VCaP (cell line): ENCODE results near the gene RBM46.

Experiments
- H3K27ac ChIP-seq: fragments of 450-650 bp; 2 replicates; pipeline ENCODE4 v1.5.1; 2017
- TF ChIP-seq, protein P1 (sequence below): fragments of 450-650 bp; conservative IDR thresholded peaks from 2 replicates; pipeline ENCODE4 v1.5.1; 2017; ENCODE audit warnings: mild to moderate bottlenecking, moderate library complexity

RBM46 gene

DNA sequence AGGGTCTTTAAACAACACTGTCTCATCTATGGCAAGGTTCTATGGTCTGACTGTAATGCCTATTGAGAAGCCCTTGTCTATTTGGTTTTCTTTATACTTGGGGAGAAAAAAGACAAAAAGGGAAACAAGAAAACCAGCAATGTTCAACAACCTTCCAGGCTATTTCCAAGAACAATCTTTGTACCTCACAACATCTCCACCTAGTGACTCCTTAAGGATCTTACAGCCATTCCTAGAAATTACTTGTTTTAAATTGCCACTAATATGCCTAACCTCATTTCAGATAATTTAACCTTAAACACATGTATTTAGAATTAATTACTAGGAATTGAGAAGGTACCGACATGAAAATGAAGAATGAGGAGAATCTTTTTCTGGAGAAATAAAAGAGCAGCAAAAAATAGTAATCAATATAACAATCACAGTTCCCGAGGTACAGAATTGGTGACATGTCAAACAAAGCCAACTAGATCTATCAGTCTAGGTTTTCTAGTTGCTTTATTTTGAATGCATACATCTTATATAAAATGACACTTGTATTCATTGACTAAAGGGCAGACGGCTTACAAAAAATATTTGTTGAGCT lies 1.6 kb upstream of the RBM46 start:
- H3K27ac ChIP-seq: no peak overlapping the region
- TF ChIP-seq, protein P1, sequence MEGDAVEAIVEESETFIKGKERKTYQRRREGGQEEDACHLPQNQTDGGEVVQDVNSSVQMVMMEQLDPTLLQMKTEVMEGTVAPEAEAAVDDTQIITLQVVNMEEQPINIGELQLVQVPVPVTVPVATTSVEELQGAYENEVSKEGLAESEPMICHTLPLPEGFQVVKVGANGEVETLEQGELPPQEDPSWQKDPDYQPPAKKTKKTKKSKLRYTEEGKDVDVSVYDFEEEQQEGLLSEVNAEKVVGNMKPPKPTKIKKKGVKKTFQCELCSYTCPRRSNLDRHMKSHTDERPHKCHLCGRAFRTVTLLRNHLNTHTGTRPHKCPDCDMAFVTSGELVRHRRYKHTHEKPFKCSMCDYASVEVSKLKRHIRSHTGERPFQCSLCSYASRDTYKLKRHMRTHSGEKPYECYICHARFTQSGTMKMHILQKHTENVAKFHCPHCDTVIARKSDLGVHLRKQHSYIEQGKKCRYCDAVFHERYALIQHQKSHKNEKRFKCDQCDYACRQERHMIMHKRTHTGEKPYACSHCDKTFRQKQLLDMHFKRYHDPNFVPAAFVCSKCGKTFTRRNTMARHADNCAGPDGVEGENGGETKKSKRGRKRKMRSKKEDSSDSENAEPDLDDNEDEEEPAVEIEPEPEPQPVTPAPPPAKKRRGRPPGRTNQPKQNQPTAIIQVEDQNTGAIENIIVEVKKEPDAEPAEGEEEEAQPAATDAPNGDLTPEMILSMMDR: peak; percentile 82

DNA sequence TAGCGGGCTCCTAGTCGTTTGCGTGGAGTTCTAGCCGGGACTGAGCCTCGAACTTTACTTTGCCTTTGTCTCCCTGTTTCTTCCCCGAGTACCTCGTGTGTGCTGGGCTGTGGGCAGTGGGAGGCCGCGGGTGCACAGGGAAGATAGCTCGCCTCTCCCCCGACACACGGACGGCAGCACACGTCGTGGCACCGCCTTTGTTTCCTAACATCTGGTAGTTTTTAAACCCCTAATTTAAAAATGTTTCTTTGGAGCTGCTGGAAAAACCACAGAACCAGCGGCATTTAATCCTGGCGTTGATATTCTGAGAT lies 866 bp downstream of the RBM46 start:
- TF ChIP-seq, protein P1: no peak
- no peak overlapping the region for H3K27ac ChIP-seq

DNA sequence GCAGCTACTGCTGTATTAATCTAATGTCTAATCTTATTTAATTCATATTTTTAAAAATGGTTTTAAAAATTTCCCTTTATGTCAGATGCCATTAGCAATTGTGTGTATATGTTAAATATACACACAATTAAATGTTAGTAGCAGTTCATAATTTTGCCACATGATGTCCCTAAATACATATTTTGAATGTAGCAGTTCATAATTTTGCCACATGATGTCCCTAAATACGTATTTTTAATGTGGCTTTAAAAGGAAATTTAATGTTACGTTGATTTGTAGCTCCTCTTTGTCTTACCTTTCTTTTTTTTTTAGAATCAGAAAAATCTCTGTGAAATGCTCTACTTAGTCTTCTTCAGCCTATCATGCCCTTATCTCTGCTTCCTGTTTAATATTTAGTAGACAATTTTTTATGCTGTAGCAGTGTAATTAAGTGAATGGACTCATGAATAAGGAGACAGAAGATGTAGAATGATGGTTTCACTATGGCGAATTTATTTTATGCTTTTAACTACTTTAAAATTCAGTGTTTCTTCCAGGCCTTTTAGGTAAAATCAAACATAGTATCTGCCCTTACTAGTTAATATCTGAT lies 26.1 kb downstream of the RBM46 start:
- TF ChIP-seq, protein P1: peak; percentile 84
- H3K27ac ChIP-seq: peak overlapping the region; percentile 30; the same call in 1 of the 2 replicates

DNA sequence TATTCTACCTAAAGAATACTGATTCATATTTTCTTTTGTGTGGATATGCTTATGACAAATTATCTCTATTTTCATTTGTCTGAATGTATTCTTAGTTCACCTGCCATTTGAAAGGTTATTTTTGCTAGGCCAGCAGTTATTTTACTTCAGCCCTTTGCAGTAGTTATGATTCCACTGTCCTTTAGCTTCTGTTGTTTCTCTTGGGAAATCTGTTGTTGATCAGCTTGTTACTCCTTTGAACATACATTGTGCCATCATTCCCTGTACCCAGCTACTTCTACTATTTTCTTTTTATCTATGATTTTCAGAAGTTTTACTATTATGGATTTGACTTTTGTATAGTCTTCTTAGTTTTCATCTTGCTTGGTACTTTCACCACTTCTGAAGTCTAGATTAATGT lies 37.2 kb downstream of the RBM46 start:
- TF ChIP-seq, protein P1: no peak
- H3K27ac ChIP-seq: no peak overlapping the region

DNA sequence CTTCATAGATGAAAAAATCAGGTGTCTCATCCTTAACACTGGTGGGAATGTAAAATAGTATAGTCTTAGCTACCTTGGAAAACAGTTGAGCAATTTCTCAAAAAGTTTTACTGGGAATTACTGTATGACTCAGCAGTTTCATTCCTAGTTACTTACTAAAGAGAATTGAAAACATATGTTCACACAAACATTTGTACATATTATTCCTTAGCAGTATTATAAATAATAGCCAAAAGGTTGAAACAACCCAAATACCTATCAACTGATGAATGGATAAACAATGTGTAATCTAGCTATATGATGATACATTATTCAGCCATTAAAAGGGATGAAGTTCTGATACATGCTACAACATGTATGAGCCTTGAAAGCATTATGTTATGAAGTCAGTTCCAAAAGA lies 41.7 kb downstream of the RBM46 start:
- TF ChIP-seq, protein P1: no peak
- no peak overlapping the region for H3K27ac ChIP-seq

DNA sequence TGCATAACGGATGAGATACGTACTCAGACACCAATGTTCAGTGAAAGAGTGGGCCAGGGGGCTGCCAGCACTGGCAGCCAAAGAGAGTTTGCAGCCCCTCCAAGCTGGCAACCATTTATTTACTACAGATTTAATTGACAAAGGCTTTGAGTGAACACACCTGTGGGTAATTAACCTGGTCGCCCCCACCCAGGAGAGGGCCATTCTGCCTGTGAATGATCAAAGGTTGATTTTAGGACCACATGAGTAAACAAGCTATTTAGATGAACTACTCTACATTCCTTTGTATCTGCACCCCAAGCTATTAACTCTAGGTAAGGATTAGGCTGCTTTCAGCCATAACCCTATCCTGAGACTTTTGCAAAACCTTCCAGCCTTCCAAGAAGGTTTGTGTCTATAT lies 55.0 kb downstream of the RBM46 start:
- peak overlapping the region; percentile 80 for H3K27ac ChIP-seq
- TF ChIP-seq, protein P1: no peak

DNA sequence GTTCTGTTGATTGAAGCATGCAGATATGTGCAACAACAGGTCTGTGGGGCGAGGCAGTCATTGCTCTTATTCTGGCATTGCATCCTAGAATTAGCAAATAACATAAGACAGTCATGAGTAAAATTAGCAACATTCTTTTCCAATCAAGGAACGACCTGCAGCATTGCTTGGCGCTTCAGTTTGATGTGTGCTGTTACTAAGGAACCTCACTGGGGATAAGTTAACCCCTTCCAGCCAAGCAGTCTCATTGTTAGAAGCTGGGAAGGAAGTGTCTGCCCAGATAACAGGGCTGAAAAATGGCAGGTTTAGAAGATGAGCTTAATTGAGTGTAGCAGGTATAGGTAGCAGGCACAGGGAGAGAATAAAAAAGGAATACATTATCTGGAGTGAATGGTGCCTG lies 55.4 kb downstream of the RBM46 start:
- H3K27ac ChIP-seq: peak overlapping the region; percentile 80
- TF ChIP-seq, protein P1: no peak
